DOHH2 (cell line): ENCODE measurements around the gene TRAPPC11.

Experiments
- H3F3A ChIP-seq: fragments of 200-600 bp; sonication (generic), shearing (Covaris generic); 2 replicates; pipeline ENCODE4 v1.6.0; 2016; ENCODE audit warnings: antibody characterized with exemption, mild to moderate bottlenecking; ENCODE audit not compliant: control insufficient read depth, insufficient read depth
- H3K27ac ChIP-seq: fragments of 200-600 bp; sonication (generic); 2 replicates; pipeline ENCODE4 v1.5.1; 2014; ENCODE audit warnings: low read depth, mild to moderate bottlenecking, low read length, moderate library complexity
- H3K27me3 ChIP-seq: fragments of 200-600 bp; sonication (generic); 2 replicates; pipeline ENCODE4 v1.6.1; 2014; ENCODE audit warnings: mild to moderate bottlenecking, low read length, mixed read lengths; ENCODE audit not compliant: control insufficient read depth
- H3K36me3 ChIP-seq: fragments of 200-600 bp; sonication (generic); 2 replicates; pipeline ENCODE4 v1.6.1; 2014; ENCODE audit warnings: mild to moderate bottlenecking, low read length, moderate library complexity, mixed read lengths; ENCODE audit not compliant: control insufficient read depth
- H3K4me1 ChIP-seq: fragments of 200-600 bp; sonication (generic); 2 replicates; pipeline ENCODE4 v1.6.1; 2014; ENCODE audit warnings: mild to moderate bottlenecking, low read length, mixed read lengths; ENCODE audit not compliant: control insufficient read depth
- H3K4me2 ChIP-seq: fragments of 200-600 bp; sonication (generic); 2 replicates; pipeline ENCODE4 v1.6.0; 2014; ENCODE audit warnings: mild to moderate bottlenecking, low read length, moderate library complexity
- H3K4me3 ChIP-seq: fragments of 200-600 bp; sonication (generic); 2 replicates; pipeline ENCODE4 v1.5.1; 2014; ENCODE audit warnings: mild to moderate bottlenecking, low read length, mixed read lengths
- H3K79me2 ChIP-seq: fragments of 200-600 bp; sonication (generic); 2 replicates; pipeline ENCODE4 v1.6.1; 2014; ENCODE audit warnings: mild to moderate bottlenecking, low read length, mixed read lengths; ENCODE audit not compliant: control insufficient read depth
- H3K9me2 ChIP-seq: fragments of 200-600 bp; sonication (generic); replicated peaks from 2 replicates; pipeline ENCODE4 v1.6.1; 2014; ENCODE audit warnings: mild to moderate bottlenecking, low read length, mixed read lengths; ENCODE audit not compliant: control insufficient read depth
- H3K9me3 ChIP-seq: fragments of 200-600 bp; sonication (generic); 2 replicates; pipeline ENCODE4 v1.6.1; 2014; ENCODE audit warnings: antibody characterized with exemption, low read length, mixed read lengths; ENCODE audit not compliant: control insufficient read depth, insufficient read depth
- H4K20me1 ChIP-seq: fragments of 200-600 bp; sonication (generic); 2 replicates; pipeline ENCODE4 v1.6.0; 2014; ENCODE audit warnings: low read depth, mild to moderate bottlenecking, antibody characterized with exemption, low read length, moderate library complexity; ENCODE audit not compliant: control insufficient read depth, insufficient read depth
- CTCF ChIP-seq: fragments of 200-600 bp; sonication (generic); IDR thresholded peaks from one replicate; pipeline ENCODE4 v1.5.1; 2014; ENCODE audit warnings: antibody characterized with exemption, mild to moderate bottlenecking, low read depth, low read length; ENCODE audit not compliant: poor library complexity, severe bottlenecking
- EZH2phosphoT487 ChIP-seq: fragments of 200-600 bp; sonication (generic); IDR thresholded peaks from 2 replicates; pipeline ENCODE4 v1.6.1; 2017; ENCODE audit warnings: borderline replicate concordance, mild to moderate bottlenecking, antibody characterized with exemption, low read length, moderate library complexity, mixed read lengths

TRAPPC11 gene

GRCh38 chr4:183716302-183716701 is 57.2 kb downstream of the TRAPPC11 start:
- H4K20me1 ChIP-seq, result no peaks in the 10 kb centered on the region
- H3K27me3 ChIP-seq, result peaks cover 2% of the 10 kb centered on the region
- H3K4me2 ChIP-seq, result no peak overlapping the region
- no peak overlapping the region for H3K27ac ChIP-seq
- H3K36me3 ChIP-seq, result peaks cover 10% of the 10 kb centered on the region; the same call in 1 of the 2 replicates
- no peak overlapping the region for H3K4me3 ChIP-seq
- no peaks in the 10 kb centered on the region for H3F3A ChIP-seq
- no peaks in the 10 kb centered on the region for H3K9me2 ChIP-seq
- TF ChIP-seq EZH2phosphoT487, result no peak
- TF ChIP-seq CTCF, result no peak
- no peaks in the 10 kb centered on the region for H3K4me1 ChIP-seq
- no peaks in the 10 kb centered on the region for H3K9me3 ChIP-seq
- H3K79me2 ChIP-seq, result no peaks in the 10 kb centered on the region

- no peak overlapping the region for H3K4me3 ChIP-seq
- no peak for TF ChIP-seq EZH2phosphoT487
- H3K9me3 ChIP-seq, result peaks cover 6% of the 10 kb centered on the region
- no peaks in the 10 kb centered on the region for H3K9me2 ChIP-seq
- no peaks in the 10 kb centered on the region for H3K79me2 ChIP-seq
- no peak overlapping the region for H3K27ac ChIP-seq
- H3K36me3 ChIP-seq, result peaks cover 3% of the 10 kb centered on the region; the same call in 1 of the 2 replicates
- peaks cover 4% of the 10 kb centered on the region for H3F3A ChIP-seq
- peaks cover 8% of the 10 kb centered on the region for H3K27me3 ChIP-seq
- H3K4me1 ChIP-seq, result no peaks in the 10 kb centered on the region
- H3K4me2 ChIP-seq, result no peak overlapping the region
- no peaks in the 10 kb centered on the region for H4K20me1 ChIP-seq
Measured at GRCh38 chr4:183718876-183719275, 59.8 kb downstream of the TRAPPC11 start.

DNA sequence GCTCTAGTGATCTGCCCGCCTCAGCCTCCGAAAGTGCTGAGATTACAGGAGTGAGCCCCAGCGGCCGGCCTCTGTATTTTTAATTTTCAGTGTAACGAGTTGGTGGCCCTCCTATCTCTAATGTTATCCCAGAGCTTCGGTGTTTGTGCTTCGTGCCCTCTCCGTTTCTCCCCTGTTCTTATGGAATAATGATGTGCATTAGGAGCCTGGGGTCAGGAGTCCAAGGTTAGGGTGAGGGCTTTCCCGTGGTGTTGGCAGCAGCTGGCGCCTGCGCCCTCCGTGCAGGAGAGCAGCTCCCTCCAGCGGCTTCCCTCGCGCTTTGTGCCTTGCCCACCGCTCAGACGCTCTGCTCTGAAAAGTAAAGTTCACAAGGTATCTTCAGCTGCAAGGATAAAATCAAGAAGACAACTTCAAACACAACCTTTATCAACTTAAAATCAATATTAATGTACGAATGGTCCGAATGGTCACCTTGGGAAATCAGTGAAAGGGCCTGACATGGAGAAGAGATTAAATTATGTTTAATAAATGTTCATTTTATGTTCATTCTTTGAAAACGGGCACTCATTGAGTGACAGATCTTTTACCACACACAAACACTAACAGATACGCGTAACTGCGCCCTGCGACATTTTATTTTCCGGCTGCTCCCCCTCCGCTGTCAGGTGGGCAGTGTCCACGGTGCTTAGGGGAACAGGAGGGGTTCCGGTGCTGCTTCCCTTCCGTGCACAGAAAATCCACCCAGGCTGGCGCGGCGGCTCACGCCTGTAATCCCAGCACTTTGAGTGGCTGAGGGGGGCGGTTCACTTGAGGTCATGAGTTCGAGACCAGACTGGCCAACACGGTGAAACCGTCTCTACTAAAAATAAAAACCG is 62.4 kb downstream of the TRAPPC11 start:
- Histone ChIP-seq H3K4me2 (peak overlapping the region; percentile 37), H3K36me3 (no peaks in the 10 kb centered on the region), H4K20me1 (no peaks in the 10 kb centered on the region), H3K4me3 (peak overlapping the region; percentile 8; the same call in 1 of the 2 replicates), H3K79me2 (no peaks in the 10 kb centered on the region), H3F3A (peaks cover 4% of the 10 kb centered on the region), H3K27ac (no peak overlapping the region), H3K9me3 (peaks cover 19% of the 10 kb centered on the region), H3K4me1 (no peaks in the 10 kb centered on the region), H3K27me3 (peaks cover 8% of the 10 kb centered on the region), H3K9me2 (no peaks in the 10 kb centered on the region)
- TF ChIP-seq EZH2phosphoT487 (no peak), CTCF (peak; percentile 34)

DNA sequence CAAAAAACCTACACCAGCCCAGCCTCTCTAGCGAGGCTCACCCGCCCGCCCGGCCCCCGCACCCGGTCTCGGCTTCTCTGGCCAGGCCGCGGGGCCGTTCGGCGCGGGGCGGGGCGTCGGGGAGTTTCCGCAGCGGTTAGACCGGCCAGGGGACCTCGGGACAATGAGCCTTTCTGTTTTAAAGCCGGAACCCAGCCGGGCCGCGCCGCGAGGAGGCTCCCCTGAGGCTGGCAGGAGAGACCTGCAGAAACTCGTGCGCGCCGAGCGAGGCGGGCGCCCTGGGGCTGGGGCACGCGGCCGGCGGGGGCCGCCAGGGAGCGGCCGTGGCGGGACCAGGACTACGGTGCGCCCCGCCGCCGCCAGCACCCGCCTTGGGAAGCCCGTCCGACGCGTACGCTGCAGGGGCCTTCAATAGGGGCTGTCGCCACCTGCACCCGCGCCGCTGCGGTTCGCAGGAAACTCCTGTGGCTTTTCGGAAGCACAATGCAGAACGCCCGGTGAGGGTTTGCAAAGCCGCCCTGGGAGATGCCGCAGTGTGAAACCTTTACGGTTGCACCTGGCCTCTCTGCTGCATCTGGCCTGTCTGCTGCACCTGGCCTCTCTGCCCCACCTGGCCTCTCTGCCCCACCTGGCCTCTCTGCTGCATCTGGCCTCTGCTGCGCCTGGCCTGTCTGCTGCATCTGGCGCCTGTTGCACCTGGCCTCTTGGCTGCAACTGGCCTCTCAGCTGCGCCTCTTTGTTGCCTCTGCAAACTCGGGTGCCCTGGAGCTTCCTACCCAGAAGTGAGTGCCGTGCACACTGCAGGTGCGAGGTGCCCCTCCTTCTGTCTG is 63.9 kb downstream of the TRAPPC11 start:
- no peak overlapping the region for H3K4me3 ChIP-seq

More for the DNA sequence above, 63.9 kb downstream of the TRAPPC11 start:
- Histone ChIP-seq H3K4me1 (no peaks in the 10 kb centered on the region), H3K9me3 (peaks cover 19% of the 10 kb centered on the region), H3F3A (peaks cover 4% of the 10 kb centered on the region), H3K27me3 (peaks cover 8% of the 10 kb centered on the region), H3K4me2 (peak overlapping the region; percentile 8; the same call in 1 of the 2 replicates), H4K20me1 (no peaks in the 10 kb centered on the region), H3K27ac (no peak overlapping the region), H3K36me3 (no peaks in the 10 kb centered on the region), H3K9me2 (no peaks in the 10 kb centered on the region), H3K79me2 (no peaks in the 10 kb centered on the region)
- TF ChIP-seq CTCF (no peak), EZH2phosphoT487 (no peak)
